ENCODE data around the gene LAMTOR1.

DNA sequence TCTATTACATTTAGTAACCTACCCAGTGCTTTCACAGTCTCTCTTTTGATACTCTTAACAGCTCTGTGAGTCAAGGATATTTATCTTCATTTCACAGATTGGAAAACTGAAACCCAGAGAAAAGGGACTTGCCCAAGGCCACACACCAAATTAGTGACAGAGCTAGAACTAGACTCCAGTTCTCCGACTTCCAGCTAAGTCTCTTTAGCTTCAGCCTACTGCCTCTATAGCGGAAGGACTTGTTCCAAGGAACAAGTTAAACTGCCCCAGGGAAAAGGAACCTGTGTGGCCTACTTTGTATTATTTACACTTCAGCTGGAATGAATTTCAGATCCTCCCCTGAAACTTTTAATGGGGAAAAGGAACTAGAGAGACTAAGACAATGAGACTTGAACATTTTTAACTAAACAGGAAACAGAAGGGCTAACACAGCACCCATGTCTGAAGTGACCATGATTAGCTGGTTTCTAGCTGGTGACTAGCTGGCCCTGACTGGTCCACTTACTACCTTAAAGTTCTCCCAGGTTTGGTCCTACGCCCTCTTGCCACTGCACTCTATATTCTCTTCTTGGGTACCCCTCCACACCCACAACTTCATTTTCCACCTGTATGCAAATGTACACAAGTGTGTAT, 21.2 kb downstream of the LAMTOR1 start:
- TF ChIP-seq, protein P1, sequence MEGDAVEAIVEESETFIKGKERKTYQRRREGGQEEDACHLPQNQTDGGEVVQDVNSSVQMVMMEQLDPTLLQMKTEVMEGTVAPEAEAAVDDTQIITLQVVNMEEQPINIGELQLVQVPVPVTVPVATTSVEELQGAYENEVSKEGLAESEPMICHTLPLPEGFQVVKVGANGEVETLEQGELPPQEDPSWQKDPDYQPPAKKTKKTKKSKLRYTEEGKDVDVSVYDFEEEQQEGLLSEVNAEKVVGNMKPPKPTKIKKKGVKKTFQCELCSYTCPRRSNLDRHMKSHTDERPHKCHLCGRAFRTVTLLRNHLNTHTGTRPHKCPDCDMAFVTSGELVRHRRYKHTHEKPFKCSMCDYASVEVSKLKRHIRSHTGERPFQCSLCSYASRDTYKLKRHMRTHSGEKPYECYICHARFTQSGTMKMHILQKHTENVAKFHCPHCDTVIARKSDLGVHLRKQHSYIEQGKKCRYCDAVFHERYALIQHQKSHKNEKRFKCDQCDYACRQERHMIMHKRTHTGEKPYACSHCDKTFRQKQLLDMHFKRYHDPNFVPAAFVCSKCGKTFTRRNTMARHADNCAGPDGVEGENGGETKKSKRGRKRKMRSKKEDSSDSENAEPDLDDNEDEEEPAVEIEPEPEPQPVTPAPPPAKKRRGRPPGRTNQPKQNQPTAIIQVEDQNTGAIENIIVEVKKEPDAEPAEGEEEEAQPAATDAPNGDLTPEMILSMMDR (conservative IDR thresholded peaks at IDR 0.05 in 1 of 2, IDR thresholded peaks at IDR 0.05 in 1 of 2; ENCODE audit: extremely low read depth in 1 of 2, insufficient read depth in 1 of 2, low read depth in 1 of 2, low read length in 2 of 2) = no peak
- TF ChIP-seq EZH2 (IDR thresholded peaks at IDR 0.05; ENCODE audit: borderline replicate concordance, low read length) = no peak
